ENCODE measurements around the gene CPD.

CPD gene

GRCh38 chr17:30477083-30477773 lies 98.5 kb downstream of the CPD start, which contains the start of gene GOSR1:
GOSR1 (plus strand) TSS chr17:30477408; CDS start chr17:30477434, 26 bp downstream.
- DNase-seq (ENCODE audit: insufficient read length, low spot score) (peak; percentile 78), FAIRE-seq (peak; percentile 98)
- TF ChIP-seq PAX5 (IDR thresholded peaks at IDR 0.05; ENCODE audit: insufficient read depth, low read length, severe bottlenecking) = peak; percentile 45
- peak; percentile 93 for TF ChIP-seq POLR2AphosphoS5 (IDR thresholded peaks at IDR 0.05; ENCODE audit: low read depth, low read length)
- TF ChIP-seq TAF1 (IDR thresholded peaks at IDR 0.05; ENCODE audit: low read depth, low read length) = peak; percentile 98
- TF ChIP-seq SPI1 (IDR thresholded peaks at IDR 0.05; ENCODE audit: low read depth, low read length) = no peak
- peak; percentile 77; the same call in 1 of the 2 replicates for TF ChIP-seq POU2F2 (IDR thresholded peaks at IDR 0.05; ENCODE audit: low read depth, low read length)
- TF ChIP-seq POLR2A (IDR thresholded peaks at IDR 0.05; ENCODE audit: low read depth, low read length) = peak; percentile 96

GRCh38 chr17:30477774-30478115 lies 99.0 kb downstream of the CPD start:
- FAIRE-seq (no peak), DNase-seq (ENCODE audit: insufficient read length, low spot score) (peak; percentile 18)
- no peak for TF ChIP-seq POLR2AphosphoS5 (IDR thresholded peaks at IDR 0.05; ENCODE audit: low read depth, low read length)
- no peak; the same call in 1 of the 2 replicates for TF ChIP-seq POU2F2 (IDR thresholded peaks at IDR 0.05; ENCODE audit: low read depth, low read length)
- no peak for TF ChIP-seq PAX5 (IDR thresholded peaks at IDR 0.05; ENCODE audit: insufficient read depth, low read length, severe bottlenecking)
- no peak for TF ChIP-seq POLR2A (IDR thresholded peaks at IDR 0.05; ENCODE audit: low read depth, low read length)
- no peak for TF ChIP-seq SPI1 (IDR thresholded peaks at IDR 0.05; ENCODE audit: low read depth, low read length)
- peak; percentile 29; the same call in 1 of the 2 replicates for TF ChIP-seq TAF1 (IDR thresholded peaks at IDR 0.05; ENCODE audit: low read depth, low read length)

- no peak for TF ChIP-seq PAX5 (IDR thresholded peaks at IDR 0.05; ENCODE audit: insufficient read depth, low read length, severe bottlenecking)
- TF ChIP-seq POU2F2 (IDR thresholded peaks at IDR 0.05; ENCODE audit: low read depth, low read length) = no peak
- no peak for TF ChIP-seq POLR2A (IDR thresholded peaks at IDR 0.05; ENCODE audit: low read depth, low read length)
- no peak for TF ChIP-seq POLR2AphosphoS5 (IDR thresholded peaks at IDR 0.05; ENCODE audit: low read depth, low read length)
- no peak for TF ChIP-seq TAF1 (IDR thresholded peaks at IDR 0.05; ENCODE audit: low read depth, low read length)
- no peak for TF ChIP-seq SPI1 (IDR thresholded peaks at IDR 0.05; ENCODE audit: low read depth, low read length)
- FAIRE-seq (no peak), DNase-seq (ENCODE audit: insufficient read length, low spot score) (no peak)
Observed at GRCh38 chr17:30482555-30482954, 103.8 kb downstream of the CPD start.

- DNase-seq (ENCODE audit: insufficient read length, low spot score) = no peak
- TF ChIP-seq SPI1 (IDR thresholded peaks at IDR 0.05; ENCODE audit: low read depth, low read length) (no peak), POLR2A (IDR thresholded peaks at IDR 0.05; ENCODE audit: low read depth, low read length) (no peak), POU2F2 (IDR thresholded peaks at IDR 0.05; ENCODE audit: low read depth, low read length) (no peak), TAF1 (IDR thresholded peaks at IDR 0.05; ENCODE audit: low read depth, low read length) (no peak), PAX5 (IDR thresholded peaks at IDR 0.05; ENCODE audit: insufficient read depth, low read length, severe bottlenecking) (no peak), POLR2AphosphoS5 (IDR thresholded peaks at IDR 0.05; ENCODE audit: low read depth, low read length) (no peak)
- no peak for FAIRE-seq
Observed at GRCh38 chr17:30483159-30483558, 104.4 kb downstream of the CPD start.

GRCh38 chr17:30493780-30494179 lies 115.1 kb downstream of the CPD start:
- TF ChIP-seq TAF1 (IDR thresholded peaks at IDR 0.05; ENCODE audit: low read depth, low read length) (no peak), POLR2AphosphoS5 (IDR thresholded peaks at IDR 0.05; ENCODE audit: low read depth, low read length) (no peak), POLR2A (IDR thresholded peaks at IDR 0.05; ENCODE audit: low read depth, low read length) (no peak), POU2F2 (IDR thresholded peaks at IDR 0.05; ENCODE audit: low read depth, low read length) (no peak), PAX5 (IDR thresholded peaks at IDR 0.05; ENCODE audit: insufficient read depth, low read length, severe bottlenecking) (no peak), SPI1 (IDR thresholded peaks at IDR 0.05; ENCODE audit: low read depth, low read length) (no peak)
- FAIRE-seq (no peak), DNase-seq (ENCODE audit: insufficient read length, low spot score) (no peak)

- no peak for DNase-seq (ENCODE audit: insufficient read length, low spot score)
- FAIRE-seq = no peak
- TF ChIP-seq POU2F2 (IDR thresholded peaks at IDR 0.05; ENCODE audit: low read depth, low read length) (no peak), POLR2AphosphoS5 (IDR thresholded peaks at IDR 0.05; ENCODE audit: low read depth, low read length) (no peak), SPI1 (IDR thresholded peaks at IDR 0.05; ENCODE audit: low read depth, low read length) (no peak), PAX5 (IDR thresholded peaks at IDR 0.05; ENCODE audit: insufficient read depth, low read length, severe bottlenecking) (no peak), TAF1 (IDR thresholded peaks at IDR 0.05; ENCODE audit: low read depth, low read length) (no peak), POLR2A (IDR thresholded peaks at IDR 0.05; ENCODE audit: low read depth, low read length) (no peak)
Observed at GRCh38 chr17:30495586-30495985, 116.9 kb downstream of the CPD start.

GRCh38 chr17:30503558-30503957 lies 124.8 kb downstream of the CPD start:
- FAIRE-seq = no peak
- DNase-seq (ENCODE audit: insufficient read length, low spot score) = no peak
- TF ChIP-seq TAF1 (IDR thresholded peaks at IDR 0.05; ENCODE audit: low read depth, low read length) (no peak), POU2F2 (IDR thresholded peaks at IDR 0.05; ENCODE audit: low read depth, low read length) (no peak), SPI1 (IDR thresholded peaks at IDR 0.05; ENCODE audit: low read depth, low read length) (no peak), POLR2AphosphoS5 (IDR thresholded peaks at IDR 0.05; ENCODE audit: low read depth, low read length) (no peak), POLR2A (IDR thresholded peaks at IDR 0.05; ENCODE audit: low read depth, low read length) (no peak), PAX5 (IDR thresholded peaks at IDR 0.05; ENCODE audit: insufficient read depth, low read length, severe bottlenecking) (no peak)

GRCh38 chr17:30505868-30506417 lies 127.2 kb downstream of the CPD start:
- FAIRE-seq (no peak), DNase-seq (ENCODE audit: insufficient read length, low spot score) (no peak)
- TF ChIP-seq TAF1 (IDR thresholded peaks at IDR 0.05; ENCODE audit: low read depth, low read length) = no peak
- TF ChIP-seq POU2F2 (IDR thresholded peaks at IDR 0.05; ENCODE audit: low read depth, low read length) = no peak
- no peak for TF ChIP-seq PAX5 (IDR thresholded peaks at IDR 0.05; ENCODE audit: insufficient read depth, low read length, severe bottlenecking)
- no peak for TF ChIP-seq POLR2AphosphoS5 (IDR thresholded peaks at IDR 0.05; ENCODE audit: low read depth, low read length)
- no peak for TF ChIP-seq SPI1 (IDR thresholded peaks at IDR 0.05; ENCODE audit: low read depth, low read length)
- no peak for TF ChIP-seq POLR2A (IDR thresholded peaks at IDR 0.05; ENCODE audit: low read depth, low read length)

- no peak for DNase-seq (ENCODE audit: insufficient read length, low spot score)
- FAIRE-seq = no peak
- TF ChIP-seq SPI1 (IDR thresholded peaks at IDR 0.05; ENCODE audit: low read depth, low read length) (no peak), POU2F2 (IDR thresholded peaks at IDR 0.05; ENCODE audit: low read depth, low read length) (no peak), PAX5 (IDR thresholded peaks at IDR 0.05; ENCODE audit: insufficient read depth, low read length, severe bottlenecking) (no peak), TAF1 (IDR thresholded peaks at IDR 0.05; ENCODE audit: low read depth, low read length) (no peak), POLR2AphosphoS5 (IDR thresholded peaks at IDR 0.05; ENCODE audit: low read depth, low read length) (no peak), POLR2A (IDR thresholded peaks at IDR 0.05; ENCODE audit: low read depth, low read length) (no peak)
Observed at GRCh38 chr17:30506481-30506880, 127.8 kb downstream of the CPD start.
